ENCODE measurements around the gene EPAS1. TPM values are rescaled to one million over a fixed set of nuclear protein-coding genes. Genes with fewer than 3 reads are reported as not detected.

The EPAS1 gene
- total RNA-seq, 1 donor from 2014 or later = not detected

GRCh38 chr2:46337208-46337994 is 40.2 kb downstream of the EPAS1 start:
- Mint-ChIP-seq H3K9me3 (ENCODE audit: unreplicated experiment) (peaks cover 6% of the 10 kb centered on the region), H3K4me3 (ENCODE audit: unreplicated experiment) (no peak overlapping the region), H3K36me3 (ENCODE audit: unreplicated experiment) (no peaks in the 10 kb centered on the region), H3K27ac (ENCODE audit: unreplicated experiment) (no peak overlapping the region), H3K27me3 (ENCODE audit: unreplicated experiment) (peaks cover 5% of the 10 kb centered on the region), H3K4me1 (ENCODE audit: low read depth, unreplicated experiment) (peaks cover 28% of the 10 kb centered on the region)
- DNase-seq = no peak
- no peak for TF ChIP-seq CTCF (IDR thresholded peaks at IDR 0.05; ENCODE audit: partially characterized antibody, unreplicated experiment)

- H3K4me1 Mint-ChIP-seq (ENCODE audit: low read depth, unreplicated experiment) = peaks cover 28% of the 10 kb centered on the region
- DNase-seq = no peak
- H3K36me3 Mint-ChIP-seq (ENCODE audit: unreplicated experiment) = no peaks in the 10 kb centered on the region
- H3K4me3 Mint-ChIP-seq (ENCODE audit: unreplicated experiment) = no peak overlapping the region
- H3K27ac Mint-ChIP-seq (ENCODE audit: unreplicated experiment) = no peak overlapping the region
- no peak for TF ChIP-seq CTCF (IDR thresholded peaks at IDR 0.05; ENCODE audit: partially characterized antibody, unreplicated experiment)
- peaks cover 5% of the 10 kb centered on the region for H3K27me3 Mint-ChIP-seq (ENCODE audit: unreplicated experiment)
- H3K9me3 Mint-ChIP-seq (ENCODE audit: unreplicated experiment) = peaks cover 4% of the 10 kb centered on the region
Observed at GRCh38 chr2:46338674-46339073, 41.5 kb downstream of the EPAS1 start.

GRCh38 chr2:46339200-46339599 is 42.0 kb downstream of the EPAS1 start:
- H3K27me3 Mint-ChIP-seq (ENCODE audit: unreplicated experiment) = peaks cover 5% of the 10 kb centered on the region
- no peak overlapping the region for H3K27ac Mint-ChIP-seq (ENCODE audit: unreplicated experiment)
- DNase-seq = no peak
- H3K4me3 Mint-ChIP-seq (ENCODE audit: unreplicated experiment) = no peak overlapping the region
- H3K9me3 Mint-ChIP-seq (ENCODE audit: unreplicated experiment) = peaks cover 4% of the 10 kb centered on the region
- H3K4me1 Mint-ChIP-seq (ENCODE audit: low read depth, unreplicated experiment) = peaks cover 28% of the 10 kb centered on the region
- no peak for TF ChIP-seq CTCF (IDR thresholded peaks at IDR 0.05; ENCODE audit: partially characterized antibody, unreplicated experiment)
- H3K36me3 Mint-ChIP-seq (ENCODE audit: unreplicated experiment) = no peaks in the 10 kb centered on the region

- Mint-ChIP-seq H3K36me3 (ENCODE audit: unreplicated experiment) (no peaks in the 10 kb centered on the region), H3K4me1 (ENCODE audit: low read depth, unreplicated experiment) (peaks cover 28% of the 10 kb centered on the region), H3K4me3 (ENCODE audit: unreplicated experiment) (no peak overlapping the region), H3K9me3 (ENCODE audit: unreplicated experiment) (peaks cover 4% of the 10 kb centered on the region), H3K27me3 (ENCODE audit: unreplicated experiment) (peaks cover 5% of the 10 kb centered on the region), H3K27ac (ENCODE audit: unreplicated experiment) (no peak overlapping the region)
- no peak for DNase-seq
- no peak for TF ChIP-seq CTCF (IDR thresholded peaks at IDR 0.05; ENCODE audit: partially characterized antibody, unreplicated experiment)
Observed at GRCh38 chr2:46339676-46340459, 42.7 kb downstream of the EPAS1 start.

Measured in glutamatergic neuron (in vitro differentiated cells).